Gastrocnemius medialis (tissue), 4 donors: Measurements from ENCODE around the gene TNFRSF1B.

Experiments
- POLR2A ChIP-seq, 2 donors: fragments of 450-650 bp; IDR thresholded peaks; one replicate each; pipeline ENCODE4 v1.6.1; 2017; ENCODE audit warnings: antibody characterized with exemption in 2 of 2, mild to moderate bottlenecking in 2 of 2, moderate library complexity in 2 of 2
- TF ChIP-seq, protein P1 (sequence below), 5 experiments: fragments of 450-650 bp in 3 of 5; fragments of 200-600 bp in 2 of 5; sonication (generic) in 2 of 5; IDR thresholded peaks in 4 of 5; conservative IDR thresholded peaks in 1 of 5; 1 replicate in 4 of 5; 2 replicates in 1 of 5; pipeline ENCODE4 v1.5.1; 2016 to 2019; ENCODE audit warnings: antibody characterized with exemption in 5 of 5, mild to moderate bottlenecking in 3 of 5, moderate library complexity in 3 of 5

DNA sequence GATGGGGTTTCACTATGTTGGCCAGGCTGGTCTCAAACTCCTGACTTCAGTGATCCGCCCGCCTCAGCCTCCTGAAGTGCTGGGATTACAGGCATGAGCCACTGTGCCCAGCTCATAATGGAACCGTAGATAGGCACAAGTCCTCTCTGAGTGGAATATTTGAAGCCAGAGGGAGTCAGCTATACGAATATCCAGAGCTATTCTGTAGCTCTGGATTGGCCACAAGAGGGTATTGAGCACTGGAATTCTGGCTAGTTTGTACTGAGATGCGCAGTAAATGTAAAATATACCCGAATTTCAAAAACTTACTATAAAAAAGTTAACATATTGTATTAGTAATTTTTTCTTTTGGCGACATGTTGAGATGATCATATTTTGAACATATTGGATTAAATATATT lies 62.2 kb downstream of the TNFRSF1B start:
- TF ChIP-seq POLR2A (IDR thresholded peaks at IDR 0.05): no peak
- TF ChIP-seq, protein P1, sequence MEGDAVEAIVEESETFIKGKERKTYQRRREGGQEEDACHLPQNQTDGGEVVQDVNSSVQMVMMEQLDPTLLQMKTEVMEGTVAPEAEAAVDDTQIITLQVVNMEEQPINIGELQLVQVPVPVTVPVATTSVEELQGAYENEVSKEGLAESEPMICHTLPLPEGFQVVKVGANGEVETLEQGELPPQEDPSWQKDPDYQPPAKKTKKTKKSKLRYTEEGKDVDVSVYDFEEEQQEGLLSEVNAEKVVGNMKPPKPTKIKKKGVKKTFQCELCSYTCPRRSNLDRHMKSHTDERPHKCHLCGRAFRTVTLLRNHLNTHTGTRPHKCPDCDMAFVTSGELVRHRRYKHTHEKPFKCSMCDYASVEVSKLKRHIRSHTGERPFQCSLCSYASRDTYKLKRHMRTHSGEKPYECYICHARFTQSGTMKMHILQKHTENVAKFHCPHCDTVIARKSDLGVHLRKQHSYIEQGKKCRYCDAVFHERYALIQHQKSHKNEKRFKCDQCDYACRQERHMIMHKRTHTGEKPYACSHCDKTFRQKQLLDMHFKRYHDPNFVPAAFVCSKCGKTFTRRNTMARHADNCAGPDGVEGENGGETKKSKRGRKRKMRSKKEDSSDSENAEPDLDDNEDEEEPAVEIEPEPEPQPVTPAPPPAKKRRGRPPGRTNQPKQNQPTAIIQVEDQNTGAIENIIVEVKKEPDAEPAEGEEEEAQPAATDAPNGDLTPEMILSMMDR (IDR thresholded peaks at IDR 0.05 in 4 of 5, conservative IDR thresholded peaks at IDR 0.05 in 1 of 5): no peak
